Esophagus squamous epithelium (tissue), 5 donors: ENCODE data around the gene APCDD1. TPM values are rescaled to one million over a fixed set of nuclear protein-coding genes. Genes with fewer than 3 reads are reported as not detected.

ENCODE experiments used
- DNase-seq: peaks from one replicate; lab custom pipeline; 2025; lab: John Stamatoyannopoulos, UW
- H3K27ac ChIP-seq, 4 donors: fragments of 200-600 bp; sonication (generic); one replicate each; pipeline ENCODE4 v1.5.1; 2016 to 2019; ENCODE audit warnings: mild to moderate bottlenecking in 1 of 4
- H3K27me3 ChIP-seq, 4 donors: fragments of 200-600 bp; sonication (generic); 1 replicate in 3 of 4; 2 replicates in 1 of 4; pipeline versions ENCODE4 v1.5.1 to v1.6.0; 2017 to 2021; ENCODE audit warnings: antibody characterized with exemption in 1 of 4
- H3K36me3 ChIP-seq, 3 donors: fragments of 200-600 bp; sonication (generic); one replicate each; pipeline ENCODE4 v1.5.1; 2016 to 2019
- H3K4me1 ChIP-seq, 3 donors: fragments of 200-600 bp; sonication (generic); one replicate each; pipeline ENCODE4 v1.5.1; 2017 to 2019
- H3K4me3 ChIP-seq, 4 donors: fragments of 200-600 bp; sonication (generic); 1 replicate in 3 of 4; 2 replicates in 1 of 4; pipeline ENCODE4 v1.5.1; 2016 to 2019; ENCODE audit warnings: mild to moderate bottlenecking in 2 of 4, moderate library complexity in 1 of 4
- H3K9me3 ChIP-seq, 3 donors: fragments of 200-600 bp; sonication (generic); one replicate each; pipeline ENCODE4 v1.5.1; 2016 to 2019
- POLR2A ChIP-seq, 4 donors: fragments of 450-650 bp; IDR thresholded peaks; one replicate each; pipeline ENCODE4 v1.6.1; 2017; ENCODE audit warnings: antibody characterized with exemption in 4 of 4, mild to moderate bottlenecking in 4 of 4, moderate library complexity in 3 of 4
- WGBS, 2 donors: methylation state at CpG; one replicate each; pipeline ENCODE4 v1.1.5; 2018; 5-methylcytosine and 5-hydroxymethylcytosine counted together
- intact Hi-C: fragments of 100-400 bp; cut with DNase I; formaldehyde crosslinking; loops from one replicate; pipeline ENCODE4 v1.15.0; 2022
- total RNA-seq, 4 donors: library from RNA; depleted of rRNA; stranded (reverse); fragments of >200 nt; gene quantifications; one replicate each; pipeline ENCODE4 v1.1.0, GENCODE V29; 2016
- TF ChIP-seq, protein P1 (sequence below), 6 experiments: fragments of 450-650 bp in 4 of 6; fragments of 200-600 bp in 2 of 6; sonication (generic) in 2 of 6; IDR thresholded peaks; one replicate each; pipeline ENCODE4 v1.5.1; 2016 to 2019; ENCODE audit warnings: antibody characterized with exemption in 6 of 6, mild to moderate bottlenecking in 4 of 6, moderate library complexity in 4 of 6
- donor health status: DM: yes; HTN: yes; CAD: no.

APCDD1 gene
- total RNA-seq, 4 donors from 2014 or later: 16.5 to 76.5 (median 41.4) TPM

DNA sequence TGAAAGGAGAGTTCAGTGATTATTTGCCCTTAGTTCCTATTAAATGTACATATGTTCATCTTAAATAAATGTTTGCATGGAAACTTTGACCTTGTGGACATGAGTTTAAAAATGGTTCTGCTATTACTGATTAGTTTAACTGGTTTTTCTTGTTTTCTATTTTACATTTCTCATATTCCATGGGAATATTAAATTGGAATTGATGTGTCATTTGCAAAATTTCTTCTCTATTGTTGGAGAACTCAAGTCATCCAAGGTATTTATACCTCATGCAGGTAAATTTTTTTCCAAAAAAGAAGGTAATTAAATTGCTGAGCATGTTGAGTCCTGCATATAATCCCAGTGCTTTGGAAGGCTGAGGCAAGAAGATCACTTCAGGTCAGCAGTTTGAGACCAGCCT, 45.4 kb upstream of the APCDD1 start:
- no peaks in the 10 kb centered on the region for H3K9me3 ChIP-seq
- H3K27me3 ChIP-seq: no peaks in the 10 kb centered on the region
- H3K4me3 ChIP-seq: no peak overlapping the region
- no peak overlapping the region for H3K27ac ChIP-seq
- TF ChIP-seq, protein P1, sequence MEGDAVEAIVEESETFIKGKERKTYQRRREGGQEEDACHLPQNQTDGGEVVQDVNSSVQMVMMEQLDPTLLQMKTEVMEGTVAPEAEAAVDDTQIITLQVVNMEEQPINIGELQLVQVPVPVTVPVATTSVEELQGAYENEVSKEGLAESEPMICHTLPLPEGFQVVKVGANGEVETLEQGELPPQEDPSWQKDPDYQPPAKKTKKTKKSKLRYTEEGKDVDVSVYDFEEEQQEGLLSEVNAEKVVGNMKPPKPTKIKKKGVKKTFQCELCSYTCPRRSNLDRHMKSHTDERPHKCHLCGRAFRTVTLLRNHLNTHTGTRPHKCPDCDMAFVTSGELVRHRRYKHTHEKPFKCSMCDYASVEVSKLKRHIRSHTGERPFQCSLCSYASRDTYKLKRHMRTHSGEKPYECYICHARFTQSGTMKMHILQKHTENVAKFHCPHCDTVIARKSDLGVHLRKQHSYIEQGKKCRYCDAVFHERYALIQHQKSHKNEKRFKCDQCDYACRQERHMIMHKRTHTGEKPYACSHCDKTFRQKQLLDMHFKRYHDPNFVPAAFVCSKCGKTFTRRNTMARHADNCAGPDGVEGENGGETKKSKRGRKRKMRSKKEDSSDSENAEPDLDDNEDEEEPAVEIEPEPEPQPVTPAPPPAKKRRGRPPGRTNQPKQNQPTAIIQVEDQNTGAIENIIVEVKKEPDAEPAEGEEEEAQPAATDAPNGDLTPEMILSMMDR (IDR thresholded peaks at IDR 0.05): no peak
- no peak for TF ChIP-seq POLR2A (IDR thresholded peaks at IDR 0.05)
- no peaks in the 10 kb centered on the region for H3K36me3 ChIP-seq
- intact Hi-C loops: no loop called here
- H3K4me1 ChIP-seq: peaks cover 10 to 55% (median 17%) of the 10 kb centered on the region in 3 donors
- no peak for DNase-seq

DNA sequence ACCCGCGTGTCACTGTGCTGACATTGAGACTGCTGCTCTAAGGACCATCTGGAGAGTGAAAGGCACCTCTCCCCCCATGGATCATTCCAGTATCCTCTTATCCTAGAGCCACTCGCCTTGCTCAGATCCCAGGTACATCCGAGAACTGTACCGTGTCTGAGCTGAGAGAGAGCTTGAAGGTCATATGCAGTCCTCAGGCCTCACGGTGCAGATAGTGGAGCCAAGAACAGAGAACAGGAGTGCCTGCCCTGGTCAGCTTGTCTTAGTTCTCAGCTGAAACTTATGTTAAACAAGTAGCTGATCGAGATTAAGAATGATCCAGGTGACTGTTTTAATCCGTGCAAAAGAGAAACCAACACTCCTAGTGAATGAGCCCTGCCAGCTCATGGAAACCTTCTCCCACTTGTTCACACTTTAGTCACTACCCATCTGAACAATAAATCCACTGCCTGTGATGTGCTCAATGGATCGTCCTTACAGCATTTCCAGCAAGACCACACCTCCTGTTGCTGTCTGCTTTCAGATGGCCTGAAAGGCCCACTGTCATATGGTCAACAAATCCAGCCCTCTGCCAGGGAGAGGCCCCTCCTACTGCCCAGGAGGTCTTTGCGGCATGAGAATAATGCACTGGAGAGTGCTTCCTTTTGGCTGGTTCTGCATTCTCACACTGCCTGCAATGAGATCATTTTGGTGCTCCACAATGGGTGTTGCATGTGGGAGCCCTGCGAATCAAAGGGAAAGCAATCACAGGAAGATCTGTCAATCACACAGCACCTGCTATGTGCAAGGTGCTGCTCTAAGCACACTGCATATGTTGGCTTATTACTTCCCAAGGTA, 43.7 kb upstream of the APCDD1 start:
- no peak for DNase-seq
- Histone ChIP-seq H3K27me3 (no peaks in the 10 kb centered on the region), H3K27ac (peak overlapping the region; percentile 32 to 78 (median 60)), H3K4me1 (peaks cover 10 to 60% (median 17%) of the 10 kb centered on the region in 3 donors), H3K9me3 (no peaks in the 10 kb centered on the region), H3K4me3 (no peak overlapping the region), H3K36me3 (no peaks in the 10 kb centered on the region)
- TF ChIP-seq, protein P1 (IDR thresholded peaks at IDR 0.05): no peak
- TF ChIP-seq POLR2A (IDR thresholded peaks at IDR 0.05): no peak
- WGBS, 2 donors: 63 to 65% methylated on average over 5 to 9 of the region's 11 CpGs
- intact Hi-C loops: no loop called here

DNA sequence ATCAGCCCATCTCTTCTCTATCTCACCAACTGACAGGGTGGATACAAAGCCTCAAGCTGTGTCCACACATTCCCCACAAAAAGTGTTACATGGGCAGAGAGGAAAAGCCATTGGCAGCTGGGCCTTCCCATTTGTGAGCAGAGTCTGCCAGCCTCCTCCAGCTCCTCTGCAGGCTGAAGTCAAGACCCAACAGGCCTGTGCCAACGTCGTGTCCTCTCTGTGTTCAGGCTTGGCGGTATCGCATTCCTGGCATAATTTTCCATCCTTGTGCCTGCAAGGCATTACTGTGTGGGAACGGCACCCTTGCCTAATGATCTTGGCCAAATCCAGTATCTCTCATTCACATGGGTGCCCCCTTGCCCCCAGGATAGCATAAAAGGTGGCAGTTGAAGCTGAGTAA, 41.5 kb upstream of the APCDD1 start:
- Histone ChIP-seq H3K9me3 (no peaks in the 10 kb centered on the region), H3K4me1 (peaks cover 10 to 79% (median 30%) of the 10 kb centered on the region in 3 donors), H3K4me3 (no peak overlapping the region), H3K27me3 (no peaks in the 10 kb centered on the region), H3K36me3 (no peaks in the 10 kb centered on the region), H3K27ac (peak overlapping the region; percentile 17 to 78 (median 44))
- TF ChIP-seq, protein P1 (IDR thresholded peaks at IDR 0.05): no peak
- TF ChIP-seq POLR2A (IDR thresholded peaks at IDR 0.05): no peak
- intact Hi-C loops: no loop called here
- 80 to 100% methylated on average over 1 to 5 of the region's 5 CpGs for WGBS, 2 donors
- no peak for DNase-seq

DNA sequence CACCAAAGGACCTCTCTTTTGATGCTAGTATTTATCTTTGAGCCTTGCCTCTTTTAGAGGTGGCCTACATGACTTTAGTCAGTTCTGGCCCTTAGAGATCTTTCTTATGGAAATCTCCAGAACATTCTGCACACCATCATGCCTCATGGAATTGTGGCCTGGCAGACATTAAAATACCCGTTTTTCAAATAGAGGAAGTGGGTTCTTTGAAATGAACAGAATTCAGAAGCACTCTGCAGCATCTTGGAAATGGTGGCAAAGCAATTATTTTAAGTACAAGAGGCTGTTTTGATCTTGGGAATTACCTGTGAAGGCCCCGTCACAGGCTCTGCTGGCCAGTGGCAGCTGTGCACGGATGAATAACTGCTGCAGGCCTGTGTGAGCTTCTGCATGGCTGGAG, 40.7 kb upstream of the APCDD1 start:
- Histone ChIP-seq H3K36me3 (no peaks in the 10 kb centered on the region), H3K9me3 (no peaks in the 10 kb centered on the region), H3K4me1 (peaks cover 10 to 86% (median 34%) of the 10 kb centered on the region in 3 donors), H3K4me3 (no peak overlapping the region), H3K27me3 (no peaks in the 10 kb centered on the region), H3K27ac (peak overlapping the region; percentile 17 to 36 (median 18))
- intact Hi-C loops: no loop called here
- WGBS, 2 donors: 70 to 71% methylated on average over 2 to 3 of the region's 3 CpGs
- no peak for TF ChIP-seq POLR2A (IDR thresholded peaks at IDR 0.05)
- TF ChIP-seq, protein P1 (IDR thresholded peaks at IDR 0.05): no peak
- no peak for DNase-seq

DNA sequence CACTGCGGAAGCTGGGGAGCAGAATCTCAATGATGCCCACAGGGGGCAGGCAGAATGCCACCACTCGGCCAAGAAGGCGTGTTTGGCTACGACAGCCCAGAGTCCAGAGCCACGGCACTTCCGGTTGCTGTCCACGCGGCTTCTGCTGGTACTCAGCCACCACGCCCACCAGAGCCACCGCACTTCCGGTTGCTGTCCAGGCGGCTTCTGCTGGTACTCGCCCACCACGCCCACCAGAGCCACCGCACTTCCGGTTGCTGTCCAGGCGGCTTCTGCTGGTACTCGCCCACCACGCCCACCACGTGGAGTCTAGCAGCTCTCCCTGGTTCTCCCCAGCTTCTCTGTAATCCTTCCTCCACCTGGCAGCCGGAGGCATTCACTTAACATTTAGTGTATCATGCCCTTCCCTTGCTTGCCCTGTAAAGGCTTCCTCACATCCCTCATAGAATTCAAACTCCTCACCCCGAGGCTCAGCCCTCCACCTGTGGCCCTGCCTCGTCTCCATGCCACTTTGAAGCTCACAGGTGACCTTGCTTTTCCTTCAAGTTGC, 40.1 kb upstream of the APCDD1 start:
- intact Hi-C loops: no loop called here
- DNase-seq: no peak
- peaks cover 15 to 88% (median 30%) of the 10 kb centered on the region in 3 donors for H3K4me1 ChIP-seq
- 71 to 74% methylated on average over 21 to 23 of the region's 23 CpGs for whole genome bisulfite sequencing, 2 donors
- no peak overlapping the region for H3K27ac ChIP-seq
- TF ChIP-seq, protein P1 (IDR thresholded peaks at IDR 0.05): no peak
- no peak for TF ChIP-seq POLR2A (IDR thresholded peaks at IDR 0.05)
- no peaks in the 10 kb centered on the region for H3K36me3 ChIP-seq
- H3K9me3 ChIP-seq: no peaks in the 10 kb centered on the region
- no peak overlapping the region for H3K4me3 ChIP-seq
- H3K27me3 ChIP-seq: no peaks in the 10 kb centered on the region
